ENCODE measurements around the gene C21orf58. TPM values are rescaled to one million over a fixed set of nuclear protein-coding genes. Genes with fewer than 3 reads are reported as not detected.

Gene C21orf58
- 0.85 and 2.2 TPM in 2 replicates for total RNA-seq

DNA sequence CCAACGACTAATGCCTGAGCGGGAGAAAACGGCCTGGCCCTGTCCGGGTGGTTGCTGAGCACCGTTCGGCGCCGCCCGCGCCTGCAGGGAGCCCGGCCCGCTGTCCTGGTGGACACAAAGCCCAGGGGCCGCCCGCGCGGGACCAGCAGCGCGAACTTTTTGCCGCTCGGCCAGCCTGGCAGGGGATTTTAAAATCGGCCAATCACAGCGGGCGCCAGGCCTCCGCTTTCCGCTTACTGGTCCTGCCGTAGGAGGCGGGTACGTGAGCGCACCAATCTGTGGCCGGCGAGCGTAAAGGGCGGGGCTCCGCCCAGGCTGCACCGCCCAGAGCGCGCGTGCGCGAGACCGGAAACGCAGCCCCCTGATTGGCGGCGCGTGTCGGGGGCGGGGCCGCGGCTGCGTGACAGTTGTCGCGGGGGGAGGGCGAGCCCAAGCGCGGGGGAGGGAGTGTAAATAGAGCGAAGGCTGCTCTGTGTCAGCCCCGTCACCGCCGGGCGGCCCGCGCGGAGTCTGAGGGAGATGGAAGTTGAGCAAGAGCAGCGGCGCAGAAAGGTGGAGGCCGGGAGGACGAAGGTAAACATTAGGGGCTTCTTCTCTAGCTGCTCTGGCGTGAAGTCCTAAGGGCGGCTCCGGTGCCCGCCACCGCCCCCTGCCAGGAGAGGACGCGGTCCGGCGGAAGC, at the start of gene C21orf58, which contains the start of gene PCNT:
C21orf58 (minus strand) TSS at position 161 of the 680 bp plus-strand sequence. CDS start 1,132 bp downstream, outside the sequence.
PCNT (plus strand) TSS at position 447 of the 680 bp plus-strand sequence; CDS start at position 520, 73 bp downstream.

DNA sequence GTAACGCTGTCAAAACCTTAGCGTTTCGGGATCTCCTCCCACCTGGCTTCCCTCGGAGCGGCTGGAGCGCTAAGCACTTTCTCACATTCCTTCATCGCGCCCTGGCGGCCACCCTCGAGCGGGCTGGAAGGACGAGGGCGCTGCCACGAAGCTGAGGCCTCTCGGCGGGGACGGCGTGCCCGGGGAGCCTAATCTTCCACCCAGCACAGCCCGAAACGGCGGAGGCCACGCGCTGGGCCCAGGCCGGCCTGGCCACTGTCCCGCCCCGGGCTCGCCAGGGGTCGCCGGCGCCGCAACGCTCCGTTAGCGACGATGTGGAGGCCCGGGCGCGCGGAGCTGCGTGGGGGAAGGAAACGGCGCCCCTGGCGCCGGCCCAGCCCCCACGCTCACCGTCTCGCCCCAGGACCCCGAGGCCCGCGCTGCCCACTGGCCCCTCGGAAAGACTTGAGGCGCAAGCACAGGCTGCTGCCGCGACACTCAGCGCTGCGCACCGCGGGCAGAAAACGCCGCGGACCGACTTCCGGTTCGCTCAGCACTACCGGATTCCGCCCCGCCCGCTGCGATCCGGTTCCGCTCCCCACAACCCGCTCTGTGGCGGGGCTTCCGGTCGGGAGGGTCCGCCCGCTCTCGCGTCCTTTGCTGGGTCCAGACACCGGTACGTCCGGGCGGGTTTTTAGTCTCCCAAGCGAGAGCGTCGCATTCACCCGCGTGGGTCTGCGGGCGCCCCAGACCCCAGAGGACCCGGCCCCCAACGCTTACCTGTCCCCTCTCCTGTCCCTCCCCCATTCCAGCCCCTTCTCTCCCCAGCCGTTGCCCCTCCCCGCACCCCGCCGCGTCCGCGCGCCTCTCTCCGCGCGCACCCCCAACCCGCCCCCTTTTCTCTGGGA, 37.7 kb downstream of the C21orf58 start, which contains the start of gene YBEY:
YBEY (plus strand) TSS at position 582 of the 887 bp plus-strand sequence. CDS start 572 bp downstream, outside the sequence.

DNA sequence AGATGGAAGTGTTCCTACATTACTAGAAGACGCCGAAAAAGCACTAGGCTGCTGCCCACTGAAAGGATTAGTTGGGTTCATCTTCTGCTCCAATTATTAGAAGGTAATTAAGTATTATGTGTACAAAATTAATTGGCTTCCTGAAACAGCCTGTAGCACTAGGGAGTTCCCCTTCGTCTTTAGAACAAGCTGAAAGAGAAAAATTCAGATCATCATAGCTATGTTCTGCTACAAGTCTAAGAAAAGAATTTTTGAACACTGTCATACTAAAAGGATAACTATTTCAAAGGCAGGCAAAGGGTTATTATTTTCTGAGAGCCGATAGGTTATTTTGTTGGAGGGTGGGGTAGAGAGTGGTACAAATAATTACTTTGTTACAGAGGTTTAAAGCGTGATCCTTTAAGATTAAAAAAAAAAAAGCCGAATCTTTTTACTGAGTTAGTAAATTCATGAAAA, 38.4 kb downstream of the C21orf58 start, which contains the start of gene MCM3AP:
MCM3AP (minus strand) TSS at position 406 of the 456 bp plus-strand sequence; CDS start at position 81, 325 bp downstream.

Other genes with a start within 250 kb of the C21orf58 start
- gene COL6A2, start 225.8 kb downstream of the C21orf58 start, total RNA-seq, result 0.43 and 58.6 TPM in 2 replicates
- gene FTCD, start 168.3 kb downstream of the C21orf58 start, total RNA-seq, result 0.48 TPM in 1 of 2 replicates, not detected in the other
- gene SPATC1L, start 139.4 kb downstream of the C21orf58 start, total RNA-seq, result 2.4 and 3.4 TPM in 2 replicates
- 42.4 and 66.3 TPM in 2 replicates for gene LSS, start 95.1 kb downstream of the C21orf58 start, total RNA-seq
- gene MCM3AP, start 38.3 kb downstream of the C21orf58 start, total RNA-seq, result 60.7 and 64.4 TPM in 2 replicates
- 12.3 and 15.8 TPM in 2 replicates for gene YBEY, start 37.5 kb downstream of the C21orf58 start, total RNA-seq
- 10.4 and 11.1 TPM in 2 replicates for gene PCNT, start 286 bp upstream of the C21orf58 start, total RNA-seq
- gene DIP2A, start 135.0 kb upstream of the C21orf58 start, total RNA-seq, result 21.4 and 24.9 TPM in 2 replicates

Measured in tracheal epithelial cell (primary cell).